Stimulated activated CD8-positive, alpha-beta memory T cell treated with anti-CD3 and anti-CD28 coated beads, Interleukin-15, amount 100 ng/mL, for 4 hours (primary cell): Measurements from ENCODE around the gene HCN3.
"Not testable (repeated sequence)": the region's sequence is repeated elsewhere in the genome, so short reads cannot be mapped to it uniquely, and the experiment has no call there.

Source experiments
- DNase-seq, 2 donors: peaks; one replicate each; pipeline ENCODE4 v3.0.0-alpha.2; 2020; ENCODE audit warnings: low read depth in 2 of 2

The HCN3 gene

GRCh38 chr1:155309423-155310021 lies 32.3 kb downstream of the HCN3 start:
- no peak for DNase-seq

GRCh38 chr1:155313261-155313660 lies 36.0 kb downstream of the HCN3 start:
- DNase-seq, result no peak

GRCh38 chr1:155316922-155317321 lies 39.7 kb downstream of the HCN3 start:
- no peak for DNase-seq

- DNase-seq, result no peak
Observed at GRCh38 chr1:155318082-155318481, 40.8 kb downstream of the HCN3 start.

GRCh38 chr1:155319536-155319935 lies 42.3 kb downstream of the HCN3 start:
- DNase-seq, result no peak

GRCh38 chr1:155320252-155320651 lies 43.0 kb downstream of the HCN3 start:
- DNase-seq, result no peak

- peak in 1 of 2 donors; percentile 45 for DNase-seq
Observed at GRCh38 chr1:155320661-155321617, 43.7 kb downstream of the HCN3 start, which contains the start of gene RUSC1. RUSC1 (plus strand) TSS chr1:155320894; CDS start chr1:155321774, 880 bp downstream.

- DNase-seq, result no peak
Observed at GRCh38 chr1:155321639-155322503, 44.6 kb downstream of the HCN3 start.

GRCh38 chr1:155322571-155322952 lies 45.3 kb downstream of the HCN3 start:
- DNase-seq, result no peak

- peak; percentile 51 to 64 for DNase-seq
Observed at GRCh38 chr1:155322953-155323728, 45.9 kb downstream of the HCN3 start.

GRCh38 chr1:155323729-155324036 lies 46.4 kb downstream of the HCN3 start:
- peak; percentile 56 to 59 for DNase-seq

- DNase-seq, result peak; percentile 68 to 71
Observed at GRCh38 chr1:155324037-155324716, 46.9 kb downstream of the HCN3 start.

- DNase-seq, result no peak
Observed at GRCh38 chr1:155324717-155325602, 47.7 kb downstream of the HCN3 start.

GRCh38 chr1:155325603-155325893 lies 48.3 kb downstream of the HCN3 start:
- no peak for DNase-seq

GRCh38 chr1:155326020-155326526 lies 48.8 kb downstream of the HCN3 start:
- DNase-seq, result no peak

- DNase-seq, result no peak
Observed at GRCh38 chr1:155326631-155327037, 49.4 kb downstream of the HCN3 start.

- no peak for DNase-seq
Observed at GRCh38 chr1:155327981-155328380, 50.7 kb downstream of the HCN3 start.

GRCh38 chr1:155328856-155329255 lies 51.6 kb downstream of the HCN3 start:
- DNase-seq, result not testable (repeated sequence)

- DNase-seq, result no peak
Observed at GRCh38 chr1:155329980-155330598, 52.8 kb downstream of the HCN3 start.
